GOT3 (cell line): Measurements from ENCODE around the gene RHBDF2.

Experiments
- DNase-seq: peaks from one replicate; lab custom pipeline; 2025; ENCODE audit warnings: mixed read lengths; lab: John Stamatoyannopoulos, UW

Gene RHBDF2

GRCh38 chr17:76478730-76479514, 22.3 kb downstream of the RHBDF2 start:
- no peak for DNase-seq

GRCh38 chr17:76478097-76478496, 23.1 kb downstream of the RHBDF2 start:
- no peak for DNase-seq

GRCh38 chr17:76477576-76477975, 23.6 kb downstream of the RHBDF2 start:
- DNase-seq: no peak

- DNase-seq: no peak
Measured at GRCh38 chr17:76476736-76477135, 24.5 kb downstream of the RHBDF2 start.

GRCh38 chr17:76475302-76475701, 25.9 kb downstream of the RHBDF2 start:
- no peak for DNase-seq

- no peak for DNase-seq
Measured at GRCh38 chr17:76474894-76475293, 26.3 kb downstream of the RHBDF2 start.

- DNase-seq: no peak
Measured at GRCh38 chr17:76474238-76474637, 27.0 kb downstream of the RHBDF2 start.

GRCh38 chr17:76473541-76473985, 27.7 kb downstream of the RHBDF2 start:
- DNase-seq: no peak

GRCh38 chr17:76472726-76473125, 28.5 kb downstream of the RHBDF2 start:
- no peak for DNase-seq

GRCh38 chr17:76472258-76472645, 29.0 kb downstream of the RHBDF2 start:
- DNase-seq: no peak

- no peak for DNase-seq
Measured at GRCh38 chr17:76471498-76472257, 29.5 kb downstream of the RHBDF2 start.

GRCh38 chr17:76469991-76470739, 31.1 kb downstream of the RHBDF2 start:
- no peak for DNase-seq

- DNase-seq: no peak
Measured at GRCh38 chr17:76469076-76469990, 31.9 kb downstream of the RHBDF2 start.

GRCh38 chr17:76468634-76469010, 32.6 kb downstream of the RHBDF2 start:
- DNase-seq: no peak

- DNase-seq: no peak
Measured at GRCh38 chr17:76467809-76468633, 33.2 kb downstream of the RHBDF2 start.

GRCh38 chr17:76467366-76467765, 33.9 kb downstream of the RHBDF2 start, which contains the start of gene AANAT:
AANAT (plus strand) TSS chr17:76467603; CDS start chr17:76468747, 1,144 bp downstream.
- no peak for DNase-seq

- DNase-seq: no peak
Measured at GRCh38 chr17:76466775-76467130, 34.5 kb downstream of the RHBDF2 start.

GRCh38 chr17:76462556-76463290, 38.5 kb downstream of the RHBDF2 start:
- no peak for DNase-seq

GRCh38 chr17:76461765-76462555, 39.3 kb downstream of the RHBDF2 start:
- no peak for DNase-seq
